GM21367 (cell line): Measurements from ENCODE around the gene ADAMTS8.

Source experiments
- ATAC-seq: cut with Tn5 transposase; IDR thresholded peaks from one replicate; pipeline ENCODE4 v1.9.1; 2021; ENCODE audit not compliant: unreplicated experiment

The ADAMTS8 gene

DNA sequence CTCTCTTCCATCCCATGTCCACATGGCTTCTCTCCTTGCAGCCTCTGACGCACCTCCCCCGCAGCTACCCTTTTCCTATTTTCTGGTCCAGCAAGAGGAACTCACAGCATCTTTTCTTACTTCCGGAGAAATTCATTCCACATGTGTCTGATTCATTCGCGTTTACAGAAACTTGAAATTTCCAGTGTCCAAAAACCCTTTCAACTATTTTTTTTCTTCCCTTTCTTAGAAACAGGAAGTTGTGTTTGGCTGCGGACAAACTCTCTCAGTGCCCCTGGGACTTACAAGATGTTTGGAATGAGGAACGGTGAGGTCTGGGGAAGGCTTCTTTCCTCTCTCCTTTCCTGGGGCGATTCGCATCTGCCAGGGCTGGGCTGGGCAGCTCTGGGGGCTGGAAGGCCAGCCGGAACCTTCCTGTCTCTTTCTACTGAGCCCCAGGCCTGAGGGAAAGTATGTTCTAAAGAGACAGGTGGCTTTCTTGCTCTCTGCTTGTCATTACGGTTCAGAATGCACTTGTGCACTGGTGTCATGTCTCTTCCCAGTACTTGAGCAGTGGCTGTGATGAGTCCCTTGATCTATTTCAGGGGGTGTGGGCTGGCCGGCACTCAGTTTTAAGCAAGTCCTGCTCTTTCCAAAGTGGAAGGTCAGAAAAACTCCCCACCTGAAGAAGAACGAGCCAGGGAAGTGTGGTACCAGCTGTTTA lies 27.5 kb downstream of the ADAMTS8 start:
- ATAC-seq: no peak

DNA sequence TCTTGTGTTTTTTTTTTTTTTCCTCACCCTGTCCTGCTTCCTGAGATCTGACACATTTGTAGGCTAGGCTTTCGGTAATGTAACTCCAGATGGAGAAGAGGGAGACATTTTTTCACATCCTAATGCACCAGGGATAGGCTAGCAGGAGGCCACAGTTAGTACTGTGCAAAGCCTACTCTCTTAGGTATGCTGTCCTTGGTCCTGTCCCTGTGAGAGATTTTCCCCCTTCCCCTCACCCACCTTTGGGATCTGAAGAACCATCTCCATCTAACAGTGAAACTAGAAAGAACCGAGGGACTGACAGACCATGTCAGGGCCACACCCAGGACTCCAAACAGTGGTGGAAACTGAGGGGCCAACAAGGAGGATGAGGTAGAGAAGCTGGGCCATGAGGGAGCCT lies 29.2 kb downstream of the ADAMTS8 start:
- ATAC-seq: no peak

DNA sequence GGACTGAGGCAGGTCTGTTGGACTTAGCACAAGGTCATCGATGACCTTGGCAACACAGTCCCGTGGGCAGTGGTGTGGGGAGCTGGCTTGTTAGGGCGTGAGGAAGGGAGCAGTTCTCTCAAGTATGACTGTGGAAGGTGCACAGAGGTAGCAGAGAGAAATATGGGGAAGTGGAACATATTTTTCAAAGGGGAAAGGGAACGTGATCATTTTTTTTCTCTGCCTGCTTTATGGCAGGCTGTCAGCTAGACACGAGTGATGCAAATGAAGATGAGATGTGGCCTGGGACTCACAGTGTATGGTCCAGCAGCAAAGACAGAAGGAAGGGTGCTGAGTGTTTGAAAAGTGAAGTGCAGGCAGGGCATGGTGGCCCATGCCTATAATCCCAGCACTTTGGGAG lies 30.6 kb downstream of the ADAMTS8 start:
- ATAC-seq: no peak

DNA sequence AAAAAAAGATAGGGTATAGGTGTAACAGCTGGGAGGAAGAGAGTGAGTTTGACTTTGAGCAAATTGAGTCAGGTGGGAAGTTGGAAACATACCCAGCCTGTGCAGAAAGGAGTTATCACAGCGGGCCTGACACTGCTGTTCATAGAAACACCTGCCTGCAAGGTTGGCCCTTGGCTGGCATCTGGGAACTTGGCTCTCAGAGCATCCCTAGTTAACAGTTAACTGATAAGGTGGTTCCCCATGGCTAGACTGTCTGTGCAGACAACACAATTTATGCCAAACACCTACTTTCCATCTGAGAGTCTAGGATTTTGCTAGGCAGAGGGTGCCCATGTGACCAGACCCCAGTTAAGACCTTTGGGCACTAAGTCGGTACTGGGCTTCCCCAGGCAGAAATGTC lies 31.4 kb downstream of the ADAMTS8 start:
- ATAC-seq: no peak

DNA sequence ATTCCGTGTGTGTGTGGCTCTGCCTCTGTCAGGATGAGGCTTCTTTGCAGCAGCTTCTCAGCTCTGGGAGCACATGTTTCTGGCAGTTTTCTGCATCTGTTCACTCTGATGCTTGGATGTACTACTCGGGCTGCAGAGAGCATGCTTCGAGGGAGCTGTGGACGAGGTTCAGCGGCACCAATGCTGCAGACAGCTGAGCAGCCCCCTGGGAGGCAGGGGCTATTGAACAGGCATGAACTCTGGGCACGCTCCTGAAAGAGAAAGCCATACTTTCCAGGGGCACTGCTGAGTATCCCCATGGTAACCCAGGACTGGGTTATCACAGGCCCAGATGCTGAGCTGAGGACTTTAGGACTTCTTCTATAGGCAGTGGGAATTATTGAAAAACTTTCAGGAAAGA lies 33.8 kb downstream of the ADAMTS8 start:
- ATAC-seq: no peak

DNA sequence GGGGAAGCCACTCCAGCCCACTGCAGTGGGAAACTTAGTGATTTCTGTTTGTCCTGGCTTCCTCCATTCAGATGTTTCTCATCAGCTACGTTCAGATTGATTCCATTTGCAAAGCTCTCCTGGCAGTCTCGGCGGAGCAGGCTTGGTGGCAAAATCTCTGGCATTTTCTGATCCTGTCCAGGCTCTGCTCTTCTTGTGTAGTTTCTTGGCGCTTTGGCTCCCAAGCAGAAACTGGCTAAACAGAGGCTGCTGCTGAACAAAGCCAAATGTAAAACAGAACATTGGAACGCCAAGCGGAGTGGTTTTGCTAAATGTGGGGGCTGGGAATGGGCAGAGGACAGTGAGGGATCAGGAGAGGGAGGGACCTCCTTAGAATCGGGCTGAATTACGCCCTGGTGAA lies 36.7 kb downstream of the ADAMTS8 start:
- ATAC-seq: no peak

DNA sequence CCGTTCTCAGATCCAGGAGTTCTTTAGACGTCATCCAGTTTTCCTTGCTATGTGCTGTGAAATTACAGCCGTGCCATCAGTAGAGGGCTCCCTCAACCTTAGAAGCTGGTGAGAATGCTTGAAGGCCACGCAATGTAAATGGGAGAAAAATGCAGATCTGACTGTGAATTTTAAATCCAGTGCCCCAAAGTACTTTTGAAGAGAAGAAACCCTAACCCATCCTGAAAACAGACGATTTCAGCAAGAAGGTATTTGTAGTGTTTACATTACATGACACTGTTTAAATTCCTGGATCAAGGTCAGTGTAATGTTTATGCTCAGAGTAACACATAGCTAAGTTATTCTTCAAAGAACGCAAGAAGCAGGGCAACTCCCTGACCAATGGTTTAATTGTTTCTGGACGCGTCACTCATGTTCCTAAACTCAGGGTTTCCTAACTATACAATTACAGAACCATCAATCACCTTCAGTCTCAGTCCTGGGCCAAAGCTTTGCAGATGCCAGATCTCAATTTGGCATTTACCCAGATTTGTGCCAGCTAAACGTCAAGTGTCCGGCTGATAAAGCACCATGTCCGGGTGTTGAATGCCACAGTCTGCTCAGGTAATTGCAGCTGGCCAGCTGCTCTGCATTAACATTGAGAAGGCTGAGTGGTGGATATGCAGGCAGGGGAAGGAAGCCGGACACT lies 38.2 kb downstream of the ADAMTS8 start:
- no peak for ATAC-seq

DNA sequence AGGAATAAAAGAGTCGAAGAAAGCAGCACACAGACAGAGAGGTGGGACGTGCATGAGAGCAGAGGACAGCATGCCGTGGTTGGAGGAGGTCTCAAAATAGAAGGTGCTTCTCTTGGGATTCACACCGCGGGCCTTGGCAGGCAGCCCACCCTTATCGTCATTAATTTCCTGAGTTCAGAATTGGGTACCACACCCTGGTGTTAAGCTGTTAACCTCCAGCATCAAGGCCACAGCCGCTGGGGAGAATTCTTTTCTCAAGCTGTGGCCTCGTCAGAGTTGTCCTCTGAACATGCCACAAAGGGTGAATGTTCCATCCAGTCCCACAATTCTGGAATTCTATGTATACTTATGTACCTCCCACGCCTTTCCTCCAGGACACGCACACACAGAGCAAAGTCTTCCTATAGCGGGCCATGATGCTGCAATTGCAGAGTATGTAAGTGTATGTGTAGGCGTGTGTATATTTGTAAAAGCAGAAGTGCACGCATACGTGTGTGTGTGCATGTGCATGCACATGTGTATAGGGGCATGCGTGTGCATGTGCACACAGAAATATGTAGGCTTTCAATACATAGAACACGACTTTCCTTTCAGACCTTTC lies 39.0 kb downstream of the ADAMTS8 start:
- no peak for ATAC-seq

DNA sequence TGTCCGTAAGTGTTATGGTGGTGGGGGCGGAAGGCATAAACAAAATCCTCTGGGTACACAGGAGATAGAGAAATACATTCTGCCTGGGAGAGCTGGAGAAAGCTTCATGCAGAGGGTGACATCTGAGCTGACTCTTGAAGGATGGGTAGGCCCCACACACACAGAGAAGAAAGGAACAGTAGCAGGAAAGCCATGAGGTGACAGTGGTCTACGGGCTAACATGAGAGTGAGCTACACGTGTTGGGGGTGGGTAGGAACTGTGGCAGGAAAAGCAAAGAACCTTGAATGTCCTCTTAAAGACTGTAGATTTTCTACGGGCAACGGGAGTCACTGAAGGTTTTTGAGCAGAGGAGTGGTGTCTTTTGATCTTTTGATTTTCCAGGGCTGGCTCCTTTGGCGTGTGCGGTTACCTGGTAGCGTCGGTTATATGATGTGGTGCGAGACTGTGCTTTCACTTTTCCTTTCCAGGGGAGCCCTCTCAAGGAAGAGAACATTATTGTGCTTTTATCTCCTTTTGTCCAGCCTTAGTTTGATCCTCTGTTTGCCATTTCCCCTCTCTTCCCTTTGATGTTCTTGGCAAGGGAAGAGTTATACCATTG lies 39.7 kb downstream of the ADAMTS8 start:
- ATAC-seq: no peak

DNA sequence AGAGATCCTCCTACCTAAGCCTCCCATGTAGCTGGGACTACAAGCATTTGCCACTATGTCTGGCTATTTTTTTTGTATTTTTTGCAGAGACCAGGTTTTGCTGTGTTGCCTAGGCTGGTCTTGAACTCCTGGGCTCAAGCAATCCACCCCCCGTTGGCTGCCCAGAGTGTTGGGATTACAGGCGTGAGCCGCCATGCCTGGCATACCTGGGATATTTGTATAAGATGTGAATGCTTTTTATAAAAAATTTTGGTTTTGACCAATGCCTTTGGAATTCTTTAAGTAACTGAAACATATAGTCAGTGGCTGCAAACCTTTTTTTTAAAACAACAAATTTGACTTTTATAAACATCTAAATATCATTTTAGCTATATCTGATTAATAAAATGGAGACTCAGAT lies 42.4 kb downstream of the ADAMTS8 start:
- ATAC-seq: no peak

DNA sequence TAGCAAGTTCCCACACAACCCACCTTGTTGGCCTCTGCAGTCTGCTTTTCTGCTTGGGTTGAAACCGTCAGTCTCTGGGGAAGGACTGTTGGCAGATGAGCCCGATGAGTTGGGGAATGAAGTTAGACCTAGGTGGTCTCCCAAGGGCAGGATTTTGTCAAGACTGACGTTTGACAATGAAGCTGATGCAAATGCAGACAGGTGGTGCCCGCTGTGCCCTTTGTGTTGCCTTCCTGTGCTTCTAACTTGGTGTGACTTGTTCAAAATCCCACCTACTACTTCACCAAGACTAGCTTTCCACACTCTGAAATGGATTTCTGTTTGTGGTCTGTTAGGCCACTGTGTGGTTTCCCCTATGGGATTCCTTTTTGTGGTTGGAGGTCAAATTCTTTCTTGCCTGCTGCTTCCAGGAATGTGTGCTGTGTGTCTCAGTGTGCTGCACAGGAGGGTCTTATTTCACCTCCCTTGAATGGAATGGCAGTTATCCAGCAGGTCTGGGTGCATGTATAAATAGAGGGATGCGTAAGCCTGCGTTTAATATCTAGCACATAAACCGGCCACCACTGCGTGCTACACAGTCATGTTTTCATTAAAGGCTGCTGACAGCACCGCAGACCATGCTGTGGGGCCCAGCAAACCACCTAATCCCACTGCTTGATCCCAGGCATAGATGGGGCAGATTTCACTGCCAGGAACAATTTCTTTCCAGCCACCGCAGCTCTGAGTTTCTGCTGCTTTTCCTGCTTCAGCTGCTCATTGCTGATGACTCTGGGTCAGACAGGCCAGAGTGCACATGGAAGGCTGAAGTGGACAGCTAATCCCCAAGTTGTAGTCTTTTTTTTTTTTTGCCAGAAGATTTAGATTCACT lies 44.8 kb downstream of the ADAMTS8 start:
- ATAC-seq: no peak

DNA sequence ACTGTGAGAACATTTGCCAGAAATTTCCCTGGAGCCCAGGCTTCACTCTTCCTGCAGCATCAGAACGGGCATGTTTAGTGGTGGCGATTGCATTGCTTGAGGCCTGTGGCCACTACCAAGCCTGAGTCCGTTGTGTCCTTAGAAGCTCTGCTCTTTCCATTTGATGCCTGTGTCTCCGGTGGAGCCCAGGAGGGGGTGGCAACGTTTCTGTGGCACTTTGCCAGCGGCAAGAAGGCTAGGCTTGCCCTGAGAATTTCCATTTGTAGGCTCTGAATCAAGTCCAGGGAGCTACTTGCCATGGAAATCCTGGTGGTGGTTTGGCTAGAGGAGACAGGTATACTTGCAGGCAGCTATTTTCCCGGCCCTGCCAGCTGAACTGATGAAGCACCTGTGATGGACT lies 47.1 kb downstream of the ADAMTS8 start:
- ATAC-seq: no peak

DNA sequence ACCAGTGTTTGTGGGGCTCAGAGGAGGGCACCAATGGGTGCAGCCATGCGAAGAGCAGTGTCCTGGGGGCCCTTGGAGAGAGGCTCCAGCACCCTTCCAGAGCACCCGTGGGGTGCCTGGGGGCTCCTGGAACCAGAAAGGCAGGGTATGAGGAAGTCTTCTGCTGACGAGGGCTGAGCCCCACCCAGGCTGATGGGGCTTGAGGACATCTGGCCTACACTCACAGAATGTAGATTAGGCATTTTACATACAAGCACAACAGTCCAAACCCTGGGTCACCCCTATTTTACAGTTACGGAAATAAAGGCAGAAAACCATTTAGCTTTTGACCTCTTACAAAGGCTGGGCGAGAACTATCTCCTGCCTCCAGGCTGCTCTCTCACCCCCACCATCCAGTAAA lies 47.6 kb downstream of the ADAMTS8 start:
- no peak for ATAC-seq

DNA sequence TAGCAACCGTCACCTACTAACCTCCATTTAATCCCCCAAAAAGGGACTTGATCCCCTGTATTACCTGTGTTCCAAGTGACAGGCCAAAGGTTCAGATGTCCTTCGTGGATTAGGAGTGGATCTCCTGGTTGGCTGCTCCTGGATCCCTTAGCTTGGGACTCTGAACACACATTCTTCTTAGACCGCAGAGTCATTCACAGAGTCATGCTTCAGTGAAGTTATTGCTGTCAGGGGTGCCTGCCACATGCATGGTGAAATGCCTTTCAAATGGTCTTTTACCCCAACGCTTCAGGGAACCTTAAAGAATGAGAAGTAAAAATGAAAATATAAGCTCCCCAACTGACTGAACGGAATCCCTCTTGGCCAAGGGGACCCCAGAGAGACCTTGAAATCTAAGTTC lies 49.1 kb downstream of the ADAMTS8 start:
- no peak for ATAC-seq

DNA sequence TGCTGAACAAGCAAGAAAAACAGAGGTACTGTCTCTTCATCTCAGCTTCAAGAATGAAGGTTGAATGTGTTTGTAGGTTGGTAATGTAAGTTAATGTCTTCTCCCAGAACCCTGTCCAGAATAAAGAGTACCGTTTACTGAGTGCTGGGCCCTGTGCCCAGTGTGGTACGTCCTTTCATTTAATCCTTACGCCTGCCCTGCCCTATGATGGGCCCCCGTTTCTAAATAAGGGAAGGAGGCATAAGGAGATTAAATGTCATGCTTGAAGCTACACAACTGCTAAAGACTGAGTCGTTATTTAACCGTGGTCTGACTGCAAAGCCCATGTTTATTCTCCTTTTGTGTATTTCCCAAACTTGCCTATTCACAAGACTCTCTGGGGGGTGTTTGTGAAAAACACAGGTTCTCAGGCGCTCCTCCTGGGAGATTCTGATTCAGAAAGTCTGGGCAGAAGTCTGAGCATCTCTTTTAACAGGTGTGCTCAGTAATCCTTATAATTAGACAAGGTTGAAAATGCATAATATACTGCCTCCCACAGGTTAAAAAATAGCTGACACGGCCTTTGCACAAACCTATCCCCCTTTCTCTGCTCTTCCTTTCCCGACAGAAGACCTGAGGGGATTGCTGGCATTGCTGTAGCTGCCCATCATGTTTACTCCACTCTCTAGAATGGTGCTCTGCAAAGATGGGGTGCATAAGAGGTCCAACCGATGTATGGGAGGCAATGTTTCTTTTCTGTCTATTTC lies 57.4 kb downstream of the ADAMTS8 start:
- ATAC-seq: no peak

DNA sequence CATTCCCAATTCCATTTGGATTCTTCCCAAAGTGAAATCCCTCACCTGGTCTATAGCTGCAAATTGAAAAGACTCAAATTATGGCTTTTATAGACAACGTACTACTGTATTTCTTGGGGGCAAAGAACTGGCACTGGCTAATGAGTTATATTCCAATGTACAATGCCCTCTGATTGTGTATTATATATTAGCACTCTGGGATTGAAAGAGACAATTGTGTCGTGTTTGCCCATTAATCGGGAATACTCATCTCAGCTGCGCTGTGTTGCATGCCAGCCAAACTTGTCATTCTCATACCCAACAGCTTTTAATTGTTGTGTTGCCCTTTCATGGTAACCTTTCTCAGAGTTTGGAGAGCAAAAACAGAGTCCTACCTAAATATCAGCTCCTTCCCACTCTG lies 58.7 kb downstream of the ADAMTS8 start:
- ATAC-seq: no peak

DNA sequence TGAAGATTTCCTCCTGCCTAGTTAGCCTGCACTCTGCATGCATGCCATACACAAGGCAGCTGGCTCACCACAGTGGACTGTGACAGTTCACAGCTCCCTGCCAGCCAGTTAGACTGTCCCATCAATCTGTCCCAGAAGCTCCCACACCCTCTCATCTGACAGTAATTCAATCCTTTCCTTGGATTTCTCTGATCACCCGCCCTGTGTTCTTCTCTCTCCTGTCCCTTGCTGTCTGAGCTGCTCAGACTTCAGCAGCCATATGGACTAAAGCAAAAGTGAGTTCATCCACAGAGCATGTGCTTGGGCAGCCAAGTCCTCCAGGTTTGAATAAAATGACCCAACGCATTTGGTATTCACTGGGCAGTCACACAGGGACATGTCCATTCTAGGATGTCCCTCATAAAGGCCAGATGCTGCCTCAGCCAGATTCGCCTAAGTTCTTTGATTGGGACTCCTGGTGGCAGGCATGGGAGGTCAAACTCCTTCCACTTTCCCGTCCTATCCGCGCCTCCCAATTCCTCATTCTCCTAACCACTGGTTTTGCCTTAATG lies 59.2 kb downstream of the ADAMTS8 start:
- ATAC-seq: no peak

DNA sequence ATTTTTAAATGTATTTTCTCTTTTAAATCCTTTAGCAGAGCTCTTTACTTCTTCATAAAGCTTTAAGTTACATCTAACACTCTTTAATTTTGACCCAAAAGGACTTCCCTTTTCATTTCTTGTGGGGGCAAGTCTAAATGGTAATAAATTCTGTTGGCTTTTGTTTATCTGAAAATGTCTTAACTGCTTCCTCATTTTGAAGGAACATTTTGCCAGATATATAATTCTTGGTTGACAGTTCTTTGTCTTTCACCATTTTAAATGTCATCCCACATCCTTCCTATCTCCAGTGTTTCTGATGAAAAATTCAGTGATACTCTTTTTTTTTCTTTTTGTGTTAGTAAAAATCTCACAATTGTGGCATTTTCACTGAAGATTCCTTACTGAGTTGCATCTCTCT lies 69.0 kb downstream of the ADAMTS8 start:
- ATAC-seq: no peak

DNA sequence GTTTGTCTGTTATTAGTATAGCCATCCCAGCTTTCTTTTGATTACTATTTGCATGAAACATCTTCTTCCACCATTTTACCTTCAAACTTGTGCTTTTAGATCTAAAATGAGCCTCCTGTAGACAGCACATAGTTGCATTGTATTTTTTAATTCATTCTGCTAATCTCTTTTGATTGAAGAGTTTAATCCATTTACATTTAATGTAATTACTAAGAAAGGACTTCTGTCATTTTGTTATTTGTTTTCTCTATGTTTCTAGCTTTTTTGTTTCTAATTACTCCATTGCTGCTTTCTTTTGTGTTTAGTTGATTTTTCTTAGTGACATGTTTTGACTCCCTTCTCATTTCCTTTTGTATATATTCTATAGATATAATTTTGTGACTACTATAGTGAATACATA lies 70.0 kb downstream of the ADAMTS8 start:
- no peak for ATAC-seq
